Prostate gland (tissue), 2 donors: ENCODE data around the gene PARK7.

ENCODE experiments used
- POLR2A ChIP-seq: fragments of 450-650 bp; IDR thresholded peaks from one replicate; pipeline ENCODE4 v1.6.1; 2016; ENCODE audit warnings: antibody characterized with exemption, mild to moderate bottlenecking
- TF ChIP-seq, protein P1 (sequence below), 4 experiments: fragments of 200-600 bp in 2 of 4; fragments of 450-650 bp in 2 of 4; sonication (generic) in 2 of 4; IDR thresholded peaks; 1 replicate in 3 of 4; 2 replicates in 1 of 4; pipeline ENCODE4 v1.5.1; 2016 to 2019; ENCODE audit warnings: antibody characterized with exemption in 4 of 4, mild to moderate bottlenecking in 2 of 4, moderate library complexity in 2 of 4

DNA sequence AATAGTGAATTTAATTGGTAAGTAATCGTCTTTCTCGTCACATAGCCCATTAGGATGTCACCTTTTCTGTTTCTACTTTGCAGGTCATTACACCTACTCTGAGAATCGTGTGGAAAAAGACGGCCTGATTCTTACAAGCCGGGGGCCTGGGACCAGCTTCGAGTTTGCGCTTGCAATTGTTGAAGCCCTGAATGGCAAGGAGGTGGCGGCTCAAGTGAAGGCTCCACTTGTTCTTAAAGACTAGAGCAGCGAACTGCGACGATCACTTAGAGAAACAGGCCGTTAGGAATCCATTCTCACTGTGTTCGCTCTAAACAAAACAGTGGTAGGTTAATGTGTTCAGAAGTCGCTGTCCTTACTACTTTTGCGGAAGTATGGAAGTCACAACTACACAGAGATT, 23.3 kb downstream of the PARK7 start:
- no peak for TF ChIP-seq POLR2A
- TF ChIP-seq, protein P1, sequence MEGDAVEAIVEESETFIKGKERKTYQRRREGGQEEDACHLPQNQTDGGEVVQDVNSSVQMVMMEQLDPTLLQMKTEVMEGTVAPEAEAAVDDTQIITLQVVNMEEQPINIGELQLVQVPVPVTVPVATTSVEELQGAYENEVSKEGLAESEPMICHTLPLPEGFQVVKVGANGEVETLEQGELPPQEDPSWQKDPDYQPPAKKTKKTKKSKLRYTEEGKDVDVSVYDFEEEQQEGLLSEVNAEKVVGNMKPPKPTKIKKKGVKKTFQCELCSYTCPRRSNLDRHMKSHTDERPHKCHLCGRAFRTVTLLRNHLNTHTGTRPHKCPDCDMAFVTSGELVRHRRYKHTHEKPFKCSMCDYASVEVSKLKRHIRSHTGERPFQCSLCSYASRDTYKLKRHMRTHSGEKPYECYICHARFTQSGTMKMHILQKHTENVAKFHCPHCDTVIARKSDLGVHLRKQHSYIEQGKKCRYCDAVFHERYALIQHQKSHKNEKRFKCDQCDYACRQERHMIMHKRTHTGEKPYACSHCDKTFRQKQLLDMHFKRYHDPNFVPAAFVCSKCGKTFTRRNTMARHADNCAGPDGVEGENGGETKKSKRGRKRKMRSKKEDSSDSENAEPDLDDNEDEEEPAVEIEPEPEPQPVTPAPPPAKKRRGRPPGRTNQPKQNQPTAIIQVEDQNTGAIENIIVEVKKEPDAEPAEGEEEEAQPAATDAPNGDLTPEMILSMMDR (IDR thresholded peaks at IDR 0.05) = no peak
